22Rv1 (cell line): Measurements from ENCODE around the gene NIT1.

ENCODE experiments used
- ZFX ChIP-seq: fragments of 450-650 bp; IDR thresholded peaks from 2 replicates; pipeline ENCODE4 v1.6.1; 2017; ENCODE audit warnings: antibody characterized with exemption, borderline replicate concordance
- TF ChIP-seq, protein P1 (sequence below): fragments of 450-650 bp; IDR thresholded peaks from 2 replicates; pipeline ENCODE4 v1.5.1; 2017; ENCODE audit warnings: mild to moderate bottlenecking

DNA sequence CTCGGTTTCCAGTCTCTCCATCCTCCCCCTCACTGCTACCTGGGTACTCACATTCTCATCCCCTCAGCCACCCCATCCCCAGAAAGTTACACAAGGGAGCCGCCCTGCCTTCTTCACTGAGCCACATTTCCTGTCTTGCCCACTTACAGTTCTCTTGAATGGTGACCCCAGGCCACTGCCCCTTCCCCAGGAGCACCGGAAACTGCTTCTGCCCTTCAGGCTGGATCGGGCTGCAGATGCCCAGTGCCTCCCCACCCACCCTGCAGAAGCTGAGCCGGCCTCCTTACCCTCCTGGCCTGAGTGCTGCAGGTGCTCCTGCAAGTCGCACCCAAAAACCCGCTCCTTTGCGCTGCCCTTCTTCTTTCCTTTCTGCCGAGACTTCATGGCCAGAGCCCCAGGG lies 48.7 kb upstream of the NIT1 start:
- TF ChIP-seq, protein P1, sequence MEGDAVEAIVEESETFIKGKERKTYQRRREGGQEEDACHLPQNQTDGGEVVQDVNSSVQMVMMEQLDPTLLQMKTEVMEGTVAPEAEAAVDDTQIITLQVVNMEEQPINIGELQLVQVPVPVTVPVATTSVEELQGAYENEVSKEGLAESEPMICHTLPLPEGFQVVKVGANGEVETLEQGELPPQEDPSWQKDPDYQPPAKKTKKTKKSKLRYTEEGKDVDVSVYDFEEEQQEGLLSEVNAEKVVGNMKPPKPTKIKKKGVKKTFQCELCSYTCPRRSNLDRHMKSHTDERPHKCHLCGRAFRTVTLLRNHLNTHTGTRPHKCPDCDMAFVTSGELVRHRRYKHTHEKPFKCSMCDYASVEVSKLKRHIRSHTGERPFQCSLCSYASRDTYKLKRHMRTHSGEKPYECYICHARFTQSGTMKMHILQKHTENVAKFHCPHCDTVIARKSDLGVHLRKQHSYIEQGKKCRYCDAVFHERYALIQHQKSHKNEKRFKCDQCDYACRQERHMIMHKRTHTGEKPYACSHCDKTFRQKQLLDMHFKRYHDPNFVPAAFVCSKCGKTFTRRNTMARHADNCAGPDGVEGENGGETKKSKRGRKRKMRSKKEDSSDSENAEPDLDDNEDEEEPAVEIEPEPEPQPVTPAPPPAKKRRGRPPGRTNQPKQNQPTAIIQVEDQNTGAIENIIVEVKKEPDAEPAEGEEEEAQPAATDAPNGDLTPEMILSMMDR, result no peak
- TF ChIP-seq ZFX, result no peak
